Measurements from ENCODE around the gene S1PR1.

Gene S1PR1

GRCh38 chr1:101250222-101250621 is 13.4 kb downstream of the S1PR1 start:
- no peaks in the 10 kb centered on the region for H3K36me3 Mint-ChIP-seq (ENCODE audit: low read depth)
- H3K27ac Mint-ChIP-seq: no peak overlapping the region
- no peak for DNase-seq
- H3K4me3 Mint-ChIP-seq: no peak overlapping the region
- peaks cover 4% of the 10 kb centered on the region for H3K27me3 Mint-ChIP-seq (ENCODE audit: low read depth, poor library complexity)
- peaks cover 18% of the 10 kb centered on the region for H3K4me1 Mint-ChIP-seq
- no peaks in the 10 kb centered on the region for H3K9me3 Mint-ChIP-seq
- no peak for TF ChIP-seq CTCF (IDR thresholded peaks at IDR 0.05)

GRCh38 chr1:101250656-101251272 is 13.9 kb downstream of the S1PR1 start:
- peaks cover 4% of the 10 kb centered on the region for H3K27me3 Mint-ChIP-seq (ENCODE audit: low read depth, poor library complexity)
- no peaks in the 10 kb centered on the region for H3K9me3 Mint-ChIP-seq
- TF ChIP-seq CTCF (IDR thresholded peaks at IDR 0.05): no peak
- H3K4me1 Mint-ChIP-seq: peaks cover 20% of the 10 kb centered on the region
- H3K27ac Mint-ChIP-seq: no peak overlapping the region
- H3K36me3 Mint-ChIP-seq (ENCODE audit: low read depth): no peaks in the 10 kb centered on the region
- no peak overlapping the region for H3K4me3 Mint-ChIP-seq
- DNase-seq: no peak

GRCh38 chr1:101251504-101251903 is 14.7 kb downstream of the S1PR1 start:
- no peak for TF ChIP-seq CTCF (IDR thresholded peaks at IDR 0.05)
- H3K27ac Mint-ChIP-seq: no peak overlapping the region
- H3K4me1 Mint-ChIP-seq: peaks cover 16% of the 10 kb centered on the region
- DNase-seq: no peak
- no peak overlapping the region for H3K4me3 Mint-ChIP-seq
- no peaks in the 10 kb centered on the region for H3K36me3 Mint-ChIP-seq (ENCODE audit: low read depth)
- H3K27me3 Mint-ChIP-seq (ENCODE audit: low read depth, poor library complexity): peaks cover under 1% of the 10 kb centered on the region
- H3K9me3 Mint-ChIP-seq: no peaks in the 10 kb centered on the region

- Mint-ChIP-seq H3K9me3 (no peaks in the 10 kb centered on the region), H3K27ac (peak overlapping the region; percentile 60), H3K4me3 (no peak overlapping the region)
Observed at GRCh38 chr1:101253976-101254674, 17.3 kb downstream of the S1PR1 start.

GRCh38 chr1:101257500-101258325 is 20.9 kb downstream of the S1PR1 start:
- H3K27me3 Mint-ChIP-seq (ENCODE audit: low read depth, poor library complexity): no peaks in the 10 kb centered on the region
- no peaks in the 10 kb centered on the region for H3K36me3 Mint-ChIP-seq (ENCODE audit: low read depth)
- TF ChIP-seq CTCF (IDR thresholded peaks at IDR 0.05): no peak
- peaks cover 58% of the 10 kb centered on the region for H3K4me1 Mint-ChIP-seq
- DNase-seq: no peak
- no peak overlapping the region for H3K27ac Mint-ChIP-seq
- H3K9me3 Mint-ChIP-seq: no peaks in the 10 kb centered on the region
- no peak overlapping the region for H3K4me3 Mint-ChIP-seq

More at GRCh38 chr1:101253976-101254674, 17.3 kb downstream of the S1PR1 start:
- H3K36me3 Mint-ChIP-seq (ENCODE audit: low read depth): no peaks in the 10 kb centered on the region
- peaks cover 30% of the 10 kb centered on the region for H3K4me1 Mint-ChIP-seq
- TF ChIP-seq CTCF (IDR thresholded peaks at IDR 0.05): no peak
- no peak for DNase-seq
- H3K27me3 Mint-ChIP-seq (ENCODE audit: low read depth, poor library complexity): no peaks in the 10 kb centered on the region
